HG03342 (cell line): ENCODE results near the gene TNFRSF25.

ENCODE experiments used
- ATAC-seq: cut with Tn5 transposase; IDR thresholded peaks from one replicate; pipeline ENCODE4 v1.9.1; 2021; ENCODE audit warnings: mild to moderate bottlenecking, moderate library complexity; ENCODE audit not compliant: unreplicated experiment

TNFRSF25 gene

DNA sequence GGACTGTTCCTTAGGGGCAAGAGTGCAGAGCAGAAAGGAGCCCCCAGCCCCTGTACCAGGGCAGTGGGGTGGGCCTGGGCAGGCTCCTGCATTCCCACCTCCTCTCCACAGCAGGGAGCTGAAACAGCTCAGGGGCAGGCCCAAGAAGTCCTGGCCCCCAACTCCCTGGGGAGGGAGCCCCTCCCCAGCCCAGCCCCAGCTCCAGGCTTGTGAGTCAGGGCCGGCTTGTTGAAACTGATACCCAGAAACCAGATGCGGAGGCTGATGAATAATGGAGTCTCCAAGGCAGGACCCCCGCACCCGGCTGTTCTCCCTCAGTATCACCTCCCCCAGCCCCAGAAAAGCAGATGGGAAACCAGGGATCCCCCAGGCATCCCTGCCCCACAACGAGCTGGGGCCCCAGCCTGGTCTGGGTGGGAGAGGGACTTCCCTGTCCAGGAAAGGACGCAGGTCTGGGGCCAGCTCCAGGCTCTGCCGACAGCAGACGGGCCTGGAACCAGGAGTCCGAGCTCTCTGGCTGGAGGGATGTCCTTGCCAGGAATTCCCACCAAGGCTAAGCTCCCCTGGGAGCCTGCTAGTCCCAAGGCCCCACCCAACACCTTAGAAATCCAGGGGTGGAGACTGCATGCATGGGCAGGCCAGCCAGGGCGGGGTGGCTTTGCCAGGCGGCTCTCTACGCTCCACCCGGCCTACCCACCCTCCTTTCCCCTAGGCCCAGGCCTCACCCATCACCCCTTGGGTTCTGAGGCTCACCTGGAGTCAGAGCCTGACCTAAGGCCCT is 22.8 kb upstream of the TNFRSF25 start:
- ATAC-seq, result no peak

DNA sequence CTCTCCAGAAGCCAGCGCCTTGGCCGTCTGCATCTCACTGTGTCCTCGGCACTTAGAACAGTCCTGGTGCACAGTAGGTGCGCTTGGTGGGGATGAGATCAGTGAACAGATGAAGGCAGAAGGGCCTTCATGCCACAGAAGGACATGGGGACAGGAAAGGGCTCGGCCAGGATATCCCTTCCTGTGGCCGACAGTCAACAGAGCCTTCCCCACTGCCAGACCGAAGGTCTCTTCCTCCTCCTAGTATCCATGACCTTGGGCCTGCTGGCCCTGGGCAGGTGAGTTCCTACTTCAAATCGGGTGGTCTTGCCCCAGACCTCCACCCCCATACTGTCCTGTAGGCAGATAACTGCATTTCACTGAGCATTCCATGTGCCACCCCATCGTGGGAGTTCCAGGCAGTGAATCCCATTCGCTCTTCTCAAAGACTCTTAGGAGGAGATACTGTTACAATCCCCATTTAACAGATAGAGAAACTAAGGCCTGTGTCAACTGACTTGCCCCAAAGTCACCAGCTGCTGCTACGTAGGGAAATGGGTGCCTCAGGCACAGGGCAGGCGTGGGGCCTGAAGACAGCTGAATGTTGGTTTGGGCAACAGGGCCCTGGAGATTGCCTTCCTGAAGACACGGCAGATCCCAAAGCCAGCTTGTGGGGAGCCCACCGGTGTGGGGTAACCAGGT is 22.0 kb upstream of the TNFRSF25 start:
- ATAC-seq, result no peak

DNA sequence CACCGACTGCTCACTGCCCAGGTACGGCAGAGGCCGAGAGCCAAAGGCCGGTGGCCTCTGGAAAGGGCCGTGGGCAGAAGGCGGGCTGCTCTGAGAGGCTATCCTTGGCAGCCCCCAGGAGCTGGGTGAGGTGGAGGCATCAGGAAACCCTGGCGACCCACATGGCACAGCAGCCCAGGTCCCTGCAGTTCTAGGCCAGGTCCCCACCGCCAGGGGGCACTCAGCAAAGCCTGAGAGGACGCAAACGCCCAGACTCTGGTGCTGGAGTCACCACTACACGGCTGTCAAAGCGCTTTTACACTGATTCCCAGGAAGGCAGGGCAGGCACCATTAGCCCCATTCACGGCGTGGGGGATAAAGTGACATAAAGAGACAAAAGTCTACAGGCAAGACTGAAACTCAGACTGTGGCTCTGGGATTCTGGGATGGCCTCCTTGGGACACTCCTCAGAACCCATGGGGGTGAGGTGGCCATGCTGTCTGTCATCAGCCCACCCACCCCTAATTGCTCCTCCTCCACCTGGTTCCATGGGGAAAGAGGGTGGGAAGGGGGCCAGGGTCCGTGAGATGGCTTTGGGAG is 20.5 kb upstream of the TNFRSF25 start:
- ATAC-seq, result peak; percentile 53

DNA sequence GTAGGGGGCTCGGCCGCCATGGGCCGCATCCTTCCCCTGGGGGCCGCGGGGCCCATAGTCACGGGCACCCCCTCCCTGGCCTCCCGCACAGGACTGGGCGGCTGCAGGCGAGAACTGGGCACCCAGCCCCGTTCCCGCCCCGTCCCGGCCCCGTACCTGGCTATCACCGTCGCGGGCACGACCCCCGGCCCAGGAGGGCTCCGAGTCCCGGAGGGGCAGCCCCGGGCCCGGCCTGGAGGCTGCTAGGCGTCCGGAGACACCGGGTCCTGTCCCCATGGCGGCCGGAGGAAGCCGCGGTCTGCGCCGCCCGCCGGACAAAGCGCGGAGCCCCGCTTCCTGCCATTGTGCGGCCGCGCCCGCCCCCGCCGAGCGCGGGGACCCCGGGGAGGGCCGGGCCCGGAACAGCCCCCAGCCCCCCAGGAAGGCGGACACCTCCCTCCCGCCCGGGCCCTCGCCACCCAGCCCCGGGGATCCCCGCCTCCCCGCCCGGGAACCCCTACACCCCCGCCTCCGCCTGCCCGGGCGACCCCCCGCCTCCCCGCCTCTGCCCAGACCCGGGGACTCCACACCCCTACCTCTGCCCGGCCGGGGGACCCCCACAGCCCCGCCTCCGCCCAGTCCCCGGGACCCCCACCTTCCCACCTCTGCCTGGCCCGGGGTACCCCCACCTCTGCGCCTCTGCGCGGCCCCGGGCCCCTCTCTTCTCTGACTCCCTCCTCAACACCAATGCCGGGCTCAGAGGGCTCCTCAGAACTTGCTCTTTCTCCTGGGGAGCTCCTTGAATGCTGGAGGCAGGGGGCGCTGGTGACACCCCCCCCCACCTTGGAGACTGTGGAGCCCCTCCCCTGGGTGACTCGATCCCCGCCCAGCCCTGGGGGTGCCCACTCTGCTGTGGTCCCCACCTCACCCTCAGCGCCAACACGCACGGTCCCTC is 19.5 kb upstream of the TNFRSF25 start:
- no peak for ATAC-seq

DNA sequence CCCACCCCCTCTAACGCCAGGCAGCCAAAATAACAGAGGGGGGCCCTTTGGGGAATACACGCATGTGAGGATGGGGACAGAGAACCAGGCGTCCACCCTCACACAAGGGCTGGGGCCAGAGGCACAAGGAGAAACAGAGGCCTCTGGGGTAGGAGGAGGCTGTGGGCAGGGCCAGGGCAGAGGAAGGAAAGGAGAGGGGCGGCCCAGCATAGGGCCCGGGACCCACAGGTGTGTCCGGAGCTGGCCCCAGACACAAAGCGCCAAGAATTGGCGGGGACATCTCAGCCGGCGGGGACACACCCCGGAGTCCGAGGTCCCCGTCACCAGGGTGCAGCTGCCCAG is 18.8 kb upstream of the TNFRSF25 start:
- no peak for ATAC-seq

DNA sequence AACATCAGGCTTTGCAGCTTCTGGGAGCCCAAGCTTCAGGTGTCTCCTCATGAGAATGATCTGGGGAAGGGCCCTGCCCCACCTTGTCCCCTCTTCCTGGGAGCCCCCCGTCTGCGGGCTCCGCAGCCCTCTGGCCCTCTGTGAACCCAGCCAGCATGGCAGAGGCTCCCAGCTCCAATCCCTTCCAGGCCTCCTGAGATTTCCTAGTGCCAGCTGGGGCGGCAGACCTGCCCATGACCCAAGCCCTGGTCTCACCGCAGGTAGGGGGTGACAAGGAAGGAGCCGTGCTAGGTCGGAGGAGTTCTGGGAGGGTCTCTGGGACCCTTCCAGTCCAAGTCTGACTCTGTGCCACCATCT is 17.8 kb upstream of the TNFRSF25 start:
- ATAC-seq, result no peak

DNA sequence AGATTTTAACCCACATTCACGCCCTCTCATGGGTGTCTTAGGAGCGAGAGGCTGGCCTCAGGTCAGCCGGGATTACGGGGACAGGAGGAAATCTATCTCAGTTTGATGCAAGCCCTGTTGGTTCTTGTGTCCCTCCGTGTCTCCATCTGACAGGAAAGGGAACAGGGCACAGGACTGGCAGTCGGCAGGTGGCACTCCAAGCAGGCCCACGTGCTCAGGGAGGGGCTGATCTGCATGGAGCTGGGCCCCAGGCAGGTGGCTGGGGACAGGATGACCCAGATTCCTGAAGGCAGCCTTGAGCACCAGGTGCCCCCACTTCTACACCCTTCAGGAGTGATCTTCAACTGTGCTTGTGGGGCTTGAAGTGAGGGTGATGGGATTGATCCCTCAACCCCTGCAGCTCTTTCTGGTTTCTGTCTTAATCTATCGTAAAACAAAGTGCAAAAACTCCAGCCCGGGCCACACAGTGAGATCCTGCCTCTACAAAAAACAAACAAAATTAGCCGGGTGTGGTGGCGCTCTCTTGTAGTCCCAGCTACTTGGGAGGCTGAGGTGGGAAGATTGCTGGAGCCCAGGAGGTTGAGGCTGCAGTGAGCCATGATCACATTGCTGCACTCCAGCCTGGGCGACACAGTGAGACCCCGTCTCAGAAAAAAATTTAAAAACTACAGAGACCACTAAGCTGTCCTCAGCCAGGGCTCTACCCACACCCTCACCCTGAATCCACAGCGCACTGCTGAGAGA is 17.2 kb upstream of the TNFRSF25 start:
- no peak for ATAC-seq

DNA sequence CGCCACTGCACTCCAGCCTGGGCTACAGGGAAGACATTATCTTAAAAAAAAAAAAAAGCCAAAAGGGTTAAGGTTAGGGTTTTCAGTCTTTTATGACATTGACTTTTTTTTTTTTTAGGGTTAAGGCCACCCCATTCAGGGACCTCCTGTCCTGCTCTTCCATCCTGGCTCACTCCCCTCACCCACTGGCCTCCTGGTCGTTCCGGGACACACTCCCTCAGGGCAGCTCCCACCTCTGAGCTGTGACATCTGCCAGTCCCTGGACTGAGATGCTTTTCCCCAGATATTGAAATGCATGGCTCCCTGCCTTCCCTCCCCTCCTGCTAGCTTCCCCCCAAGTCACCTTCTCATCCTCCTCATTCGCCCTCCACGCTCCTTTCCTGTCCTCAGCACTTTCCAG is 15.8 kb upstream of the TNFRSF25 start:
- ATAC-seq, result no peak

DNA sequence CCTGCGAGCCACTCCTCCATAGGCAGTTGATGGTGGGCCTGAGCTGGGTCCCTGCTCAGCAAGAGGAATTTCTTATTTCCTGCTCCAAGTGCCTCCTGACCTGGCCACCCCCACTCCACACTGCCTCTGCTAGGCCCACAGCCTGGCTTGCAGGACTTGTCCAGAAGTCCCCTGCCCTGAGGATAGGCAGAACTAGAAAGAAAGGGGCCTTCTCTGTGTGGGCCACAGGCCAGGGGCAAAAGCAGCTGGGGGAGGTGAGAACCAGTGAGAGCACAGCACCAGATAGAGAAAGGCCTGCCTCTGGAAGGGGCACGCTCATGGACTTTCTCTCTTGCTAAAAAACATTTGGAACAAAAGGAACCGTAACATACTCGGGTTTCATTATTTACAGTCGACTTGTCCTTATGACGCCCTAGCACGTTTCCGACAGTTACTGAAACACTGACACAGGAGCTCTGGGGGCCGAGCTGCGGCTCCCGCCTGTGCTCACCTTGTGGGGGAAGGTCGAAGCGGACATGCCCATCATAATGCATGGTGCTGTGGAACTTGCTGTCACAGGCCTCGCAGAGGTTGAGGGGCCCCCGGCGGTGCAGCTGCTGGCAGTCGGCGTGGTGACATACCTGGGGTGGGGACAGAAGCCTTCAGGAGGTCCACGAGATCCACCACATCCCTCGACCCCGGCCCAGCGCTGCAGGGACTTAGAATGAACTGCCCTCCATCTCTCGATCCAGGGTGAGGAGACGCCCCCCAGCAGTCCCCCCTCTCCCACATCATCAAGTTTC is 11.3 kb upstream of the TNFRSF25 start:
- no peak for ATAC-seq

DNA sequence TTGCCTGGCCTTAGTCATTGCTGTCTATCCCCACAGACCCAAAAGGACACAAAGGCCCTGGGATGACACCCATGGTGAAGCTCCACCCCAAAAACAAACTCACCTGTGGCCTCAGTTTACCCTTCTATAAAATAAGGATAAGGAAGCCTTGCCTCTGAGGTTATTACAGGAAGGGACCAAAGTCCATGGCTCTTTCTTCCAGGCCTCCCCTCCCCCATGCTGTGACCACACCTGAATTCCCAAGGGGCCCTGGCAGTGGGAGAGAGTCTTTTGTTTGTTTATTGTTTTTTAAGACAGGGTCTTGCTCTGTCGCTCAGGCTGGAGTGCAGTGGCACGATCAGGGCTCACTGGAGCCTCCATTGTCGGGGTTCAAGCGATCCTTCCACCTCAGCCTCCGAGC is 10.5 kb upstream of the TNFRSF25 start:
- ATAC-seq, result no peak

DNA sequence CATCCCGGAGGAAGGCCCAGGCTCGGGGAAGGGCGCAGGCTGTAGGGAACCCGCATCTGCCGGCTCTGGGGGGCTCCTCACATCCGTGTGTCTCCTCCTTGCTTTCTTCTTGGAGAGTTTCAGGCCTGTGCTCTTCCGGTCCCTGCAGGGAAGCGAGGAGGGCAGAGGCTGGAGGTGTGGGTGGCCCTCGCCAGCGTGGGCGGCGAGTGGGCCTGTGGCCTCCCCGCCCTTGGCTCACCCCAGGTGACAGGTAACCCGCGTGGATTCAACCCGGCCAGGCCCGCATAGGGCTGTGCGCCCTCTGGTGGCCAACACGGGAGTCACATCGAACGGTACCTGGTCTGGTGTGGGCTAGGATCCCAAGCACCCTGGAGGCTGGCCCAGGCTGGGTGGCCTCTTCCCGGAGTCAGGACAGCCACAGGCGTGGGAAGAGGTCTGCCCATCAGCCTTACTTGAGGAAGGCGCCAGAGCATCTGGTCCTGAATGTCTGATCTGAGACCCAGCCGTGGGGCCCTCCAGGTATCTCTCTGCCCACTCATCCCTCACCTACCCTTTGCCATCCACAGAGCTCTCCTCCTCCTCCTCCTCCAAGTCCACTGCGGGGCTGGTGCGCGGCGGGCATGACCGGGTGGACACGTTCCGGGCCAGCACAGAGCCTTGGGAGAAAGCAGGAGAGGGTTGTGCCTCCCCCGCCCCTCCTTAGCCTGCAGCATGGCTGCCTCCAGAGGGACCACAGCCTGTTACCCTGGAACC is 9.6 kb upstream of the TNFRSF25 start:
- no peak for ATAC-seq

DNA sequence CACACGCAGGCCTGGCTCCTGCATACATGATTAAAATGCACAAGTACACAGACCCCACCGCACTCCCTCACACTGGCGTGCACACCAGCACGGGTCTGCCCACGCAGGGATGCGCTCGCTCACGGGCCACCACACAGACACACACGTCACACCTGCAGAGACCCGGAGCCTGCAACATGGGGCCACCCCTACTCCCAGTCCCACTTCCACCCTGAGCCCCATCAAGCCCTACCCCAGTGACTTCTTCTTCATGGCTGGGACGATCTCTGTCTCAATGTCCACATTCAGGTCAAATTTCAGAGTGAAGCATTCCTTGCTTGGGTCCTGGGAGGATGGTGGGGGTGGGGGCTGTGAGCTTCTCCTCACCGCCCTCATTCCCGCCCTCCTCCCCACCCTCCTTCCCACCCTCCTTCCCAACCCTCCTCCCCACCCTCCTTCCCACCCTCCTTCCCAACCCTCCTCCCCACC is 8.9 kb upstream of the TNFRSF25 start:
- no peak for ATAC-seq

DNA sequence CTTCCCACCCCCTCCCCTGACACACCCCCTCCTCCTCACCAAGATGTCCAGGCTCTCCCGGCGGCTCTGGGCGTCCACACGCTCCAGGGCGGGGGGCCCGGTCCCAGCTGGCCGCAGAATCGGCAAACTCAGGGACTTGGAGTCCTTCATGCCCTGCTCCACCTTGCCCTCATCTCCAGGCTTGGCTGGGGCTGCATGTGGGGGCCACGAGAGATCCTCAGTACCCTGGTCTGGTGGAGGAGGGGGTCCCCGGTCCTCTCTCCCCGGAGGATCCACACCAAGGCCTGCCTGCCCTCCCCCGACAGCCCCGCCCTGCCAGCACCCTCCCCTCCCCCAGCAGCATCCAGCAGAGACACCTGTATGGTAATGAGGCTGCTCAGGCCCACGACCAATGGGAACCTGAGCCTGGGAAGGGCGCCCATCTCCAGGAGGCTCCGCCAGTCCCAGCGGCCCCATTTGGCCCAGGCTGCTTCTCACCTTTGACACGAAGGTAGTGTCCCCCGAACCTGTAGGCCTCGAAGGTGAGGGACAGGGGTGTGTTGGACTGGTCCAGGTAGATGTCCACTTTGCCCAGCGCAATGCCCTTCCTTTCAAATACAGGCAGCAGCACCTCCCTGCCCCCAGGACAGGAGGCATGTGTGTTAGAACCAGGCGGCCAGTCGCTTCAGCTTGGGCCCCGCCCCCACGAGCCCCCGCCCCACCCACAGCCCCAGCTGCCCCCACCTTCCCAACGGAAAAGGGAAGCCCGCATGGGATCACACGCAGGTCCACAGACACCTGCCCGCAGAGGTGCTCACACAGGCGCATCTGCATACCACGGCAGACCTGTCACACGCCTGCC is 8.2 kb upstream of the TNFRSF25 start:
- ATAC-seq, result no peak

DNA sequence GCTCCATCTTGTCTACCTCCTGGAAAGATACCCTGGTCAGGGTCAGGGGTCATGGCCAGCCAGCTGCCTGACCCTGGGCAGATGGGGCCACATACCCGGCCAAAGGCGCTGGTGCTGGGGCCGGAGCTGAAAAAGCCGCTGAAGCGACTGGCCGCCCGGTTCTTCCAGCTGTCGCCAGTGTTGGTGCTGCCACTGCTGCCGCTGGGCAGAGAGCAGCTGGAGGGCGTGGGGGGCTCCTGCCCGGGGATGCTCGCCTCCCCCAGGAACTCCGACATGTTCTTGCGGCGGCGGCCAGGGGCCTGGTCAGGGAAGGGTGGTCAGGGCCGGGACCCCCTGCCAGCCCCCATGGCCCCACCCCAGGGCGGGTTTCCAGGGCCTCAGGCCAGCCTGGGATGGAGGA is 7.2 kb upstream of the TNFRSF25 start:
- no peak for ATAC-seq

DNA sequence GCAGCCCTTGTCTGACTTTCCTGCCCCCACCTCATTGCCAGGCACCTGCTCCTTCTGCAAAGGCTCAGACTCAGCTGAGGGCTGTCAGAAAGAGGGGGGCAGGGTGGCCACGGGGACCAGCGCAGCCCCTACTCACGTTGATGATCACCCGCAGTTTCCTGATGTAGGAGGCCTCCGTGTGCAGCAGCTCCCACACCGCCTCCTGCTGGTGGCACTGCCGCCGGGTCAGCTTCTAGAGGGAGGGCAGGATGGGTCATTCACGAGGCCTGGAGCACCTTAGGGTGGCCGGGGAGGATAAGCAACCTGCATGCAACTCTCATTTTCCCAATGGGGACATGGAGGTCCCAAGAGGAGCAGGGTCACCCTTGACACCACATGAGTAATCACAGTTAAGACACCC is 6.4 kb upstream of the TNFRSF25 start:
- ATAC-seq, result no peak

DNA sequence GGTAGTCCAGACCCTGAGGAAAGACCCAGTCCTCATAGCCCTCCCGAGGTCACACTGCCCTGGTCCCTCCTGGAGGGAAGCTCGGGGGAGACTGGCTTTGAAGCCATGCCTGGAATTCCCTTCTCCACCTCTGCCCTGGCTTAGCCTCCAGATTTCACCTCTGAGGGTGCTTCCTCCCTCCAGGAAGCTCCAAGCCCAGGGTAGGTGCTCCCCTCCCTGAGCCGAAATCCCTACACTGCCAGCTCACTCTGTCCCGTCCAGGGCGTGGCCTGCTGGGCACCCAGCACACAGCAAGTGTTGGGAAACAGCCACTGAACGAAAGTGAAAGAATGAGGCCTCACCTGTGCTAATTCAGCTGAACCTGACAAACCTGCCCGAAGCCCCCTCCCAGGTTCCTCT is 6.0 kb upstream of the TNFRSF25 start:
- no peak for ATAC-seq

DNA sequence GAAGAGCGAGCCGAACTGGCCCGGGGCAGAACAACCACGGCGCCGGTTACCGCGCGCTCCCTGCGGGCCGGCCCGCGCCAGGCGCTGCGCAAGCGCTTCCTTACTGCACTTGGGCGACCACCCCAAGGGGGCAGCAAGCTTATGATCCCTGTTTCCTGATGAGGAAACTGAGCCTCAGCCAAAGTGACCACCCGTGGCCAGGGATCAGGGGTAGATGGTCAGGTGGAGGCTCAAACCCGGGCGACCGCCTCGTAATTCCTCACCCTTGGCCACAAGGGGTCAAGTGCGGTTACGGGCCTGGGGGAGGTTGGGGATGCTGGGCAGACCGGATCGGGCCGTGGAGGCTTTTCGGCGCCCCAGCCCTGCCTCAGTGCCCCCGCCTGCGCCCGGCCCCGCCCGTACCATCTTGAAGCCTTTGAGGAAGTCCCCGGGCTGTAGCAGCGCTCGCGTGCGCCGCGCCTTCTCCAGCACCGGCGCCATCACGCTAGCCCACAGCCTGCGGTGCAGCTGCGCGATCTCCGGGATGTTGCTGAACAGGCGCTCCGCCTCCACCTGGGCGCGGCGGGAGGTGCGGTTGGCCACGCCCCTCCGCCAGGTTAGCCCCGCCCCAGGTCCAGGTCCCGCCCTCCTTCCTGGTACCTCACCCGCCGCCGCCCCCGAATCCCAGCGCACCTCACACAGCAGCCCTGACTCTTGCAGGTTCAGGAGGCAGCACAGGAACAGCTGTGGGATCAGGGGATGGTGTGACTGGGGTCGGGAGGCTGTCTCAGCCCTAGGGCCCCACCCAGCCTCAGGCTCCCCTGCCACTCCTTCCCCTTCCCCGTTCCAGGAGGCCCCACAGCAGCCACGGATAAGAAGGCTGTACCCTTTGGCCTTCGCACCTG is 5.4 kb upstream of the TNFRSF25 start:
- no peak for ATAC-seq
